Measurements from ENCODE around the gene ITGA1.

- TF ChIP-seq POLR2A (IDR thresholded peaks at IDR 0.05; ENCODE audit: low read length), result no peak
- no peak for TF ChIP-seq GATA1 (IDR thresholded peaks at IDR 0.05; ENCODE audit: low read depth, low read length)
Measured at GRCh38 chr5:52778781-52779180, 8.9 kb upstream of the ITGA1 start.
